Right forelimb (tissue), 1 donor: ENCODE results near the gene FAM216B.
A peak's percentile ranks its signal among the peaks of the same experiment; 100 is the strongest.
"Not testable (repeated sequence)": the region's sequence is repeated elsewhere in the genome, so short reads cannot be mapped to it uniquely, and the experiment has no call there.

Source experiments
- DNase-seq: peaks from one replicate; pipeline ENCODE4 v3.0.0-alpha.2; 2018

FAM216B gene

GRCh38 chr13:42781352-42781751 lies at the start of gene FAM216B:
Gene FAM216B (plus strand): TSS chr13:42781584. CDS start chr13:42784068, 2,484 bp downstream.
- DNase-seq: no peak

DNA sequence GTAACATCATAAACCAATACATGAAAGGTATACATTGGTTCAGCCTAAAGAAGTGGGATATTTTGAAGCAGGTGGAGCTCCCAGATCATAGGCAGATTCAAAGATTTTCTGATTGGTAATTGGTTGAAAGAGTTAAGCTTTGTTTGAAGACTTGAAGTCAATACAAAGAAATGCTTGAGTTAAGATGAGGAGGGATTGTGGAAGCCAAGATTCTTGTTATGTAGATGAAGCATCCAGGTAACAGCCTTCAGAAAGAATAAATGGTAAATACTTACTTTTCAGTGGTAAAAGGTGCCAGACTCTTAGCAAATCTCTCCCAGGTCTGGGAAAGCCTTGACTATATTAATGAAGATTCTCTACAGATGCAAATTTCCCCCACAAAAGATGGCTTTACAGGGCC lies 49.3 kb upstream of the FAM216B start:
- no peak for DNase-seq

- DNase-seq: no peak
These were observed 48.3 kb upstream of the FAM216B start for GRCh38 chr13:42733046-42733445.

DNA sequence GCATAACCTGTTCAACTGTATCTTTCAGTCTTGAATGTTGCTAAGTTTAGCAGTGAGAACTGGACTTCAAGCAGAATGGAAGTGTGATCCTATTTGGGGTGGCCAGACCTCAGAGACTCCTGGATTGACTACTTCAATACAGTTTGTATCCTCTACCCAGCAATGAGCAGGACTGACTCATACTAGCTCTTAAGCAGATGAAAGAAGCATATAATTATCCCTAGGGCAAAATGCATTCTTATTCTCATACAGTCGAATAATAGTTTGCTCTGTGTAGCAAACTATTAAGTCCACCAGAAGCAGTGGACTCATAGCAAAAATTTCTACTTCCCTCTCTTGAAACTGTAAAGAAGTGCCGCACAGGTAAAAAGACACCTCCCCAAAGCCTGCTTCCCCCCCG lies 46.4 kb upstream of the FAM216B start:
- no peak for DNase-seq

DNA sequence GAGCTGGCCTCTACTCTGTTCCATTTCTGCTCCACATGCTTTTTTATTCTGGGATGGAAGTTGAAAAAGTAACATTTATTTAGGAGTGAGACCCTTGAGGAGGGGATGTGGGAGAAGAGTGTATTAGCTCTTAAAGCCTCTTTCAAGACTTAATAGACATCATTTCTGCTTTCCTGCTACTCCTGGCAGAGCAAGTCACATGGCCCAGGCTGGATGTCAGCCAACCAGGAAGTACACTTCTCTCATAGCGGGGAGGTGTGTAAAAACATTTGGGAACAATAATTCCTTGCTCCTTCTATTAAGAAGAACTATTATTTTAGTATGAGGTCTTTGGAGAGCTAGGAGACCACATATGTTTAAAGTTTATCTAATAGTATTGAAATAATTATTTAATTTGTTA lies 40.6 kb upstream of the FAM216B start:
- peak; percentile 50 for DNase-seq

DNA sequence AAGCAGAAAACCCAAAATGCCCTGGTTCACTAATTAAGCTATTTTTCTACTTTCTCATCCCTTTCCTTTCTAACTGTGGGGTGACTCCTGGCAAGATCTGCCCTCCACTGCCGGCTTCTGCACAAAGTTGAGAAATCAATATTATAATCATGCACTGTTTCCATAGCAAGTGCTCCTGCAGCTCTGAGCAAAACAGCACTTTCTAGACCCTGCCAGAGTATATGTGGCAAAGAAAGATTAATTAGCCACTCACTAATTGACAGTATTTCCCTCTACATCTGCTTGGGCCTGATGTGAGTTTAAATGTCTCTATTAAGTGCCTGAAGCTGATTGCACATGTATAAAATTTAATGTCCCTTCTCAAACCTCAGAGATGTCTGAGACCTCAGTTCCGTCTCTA lies 39.5 kb upstream of the FAM216B start:
- no peak for DNase-seq

DNA sequence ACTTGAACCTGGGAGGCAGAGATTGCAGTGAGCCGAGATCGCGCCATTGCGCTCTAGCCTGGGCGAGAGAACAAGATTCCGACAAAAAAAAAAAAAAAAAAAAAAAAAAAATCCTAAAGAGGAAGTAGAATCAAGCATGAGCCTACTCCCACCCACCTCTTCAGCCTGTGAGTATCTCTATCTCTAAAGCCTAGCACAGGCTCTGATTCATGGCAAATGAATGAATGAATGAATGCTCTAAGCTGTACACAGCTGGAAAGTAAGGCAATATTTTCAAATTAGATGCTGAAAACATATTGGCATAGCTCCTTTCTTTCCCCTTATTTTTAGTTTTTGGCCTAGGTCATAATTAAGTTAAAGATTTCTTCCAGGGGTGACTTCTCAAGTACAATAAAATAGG lies 35.7 kb upstream of the FAM216B start:
- no peak for DNase-seq

GRCh38 chr13:42746866-42747265 lies 34.5 kb upstream of the FAM216B start:
- DNase-seq: no peak

DNA sequence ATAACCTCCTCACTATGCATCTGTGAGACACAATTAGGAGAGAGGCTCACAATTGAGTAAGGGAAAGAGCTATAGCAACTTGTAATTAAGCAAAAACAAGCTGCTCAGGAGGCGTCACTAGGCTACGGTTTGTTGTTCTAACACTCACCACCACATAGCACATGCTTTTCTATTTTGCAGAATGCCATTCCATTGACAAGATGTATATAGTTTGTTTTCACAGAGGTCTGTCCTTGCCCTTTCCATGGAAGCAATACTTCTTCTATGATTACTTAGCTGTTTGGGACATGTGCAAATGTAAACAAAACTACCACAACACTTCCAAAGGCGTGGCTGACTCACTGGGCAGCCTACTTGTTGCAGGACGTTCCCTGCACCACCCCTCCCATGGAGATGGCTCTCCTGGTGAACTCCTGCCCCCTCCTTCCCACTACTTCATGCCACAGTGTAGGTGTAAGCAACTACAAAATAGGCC lies 33.9 kb upstream of the FAM216B start:
- DNase-seq: no peak

GRCh38 chr13:42750794-42751193 lies 30.6 kb upstream of the FAM216B start:
- DNase-seq: no peak

DNA sequence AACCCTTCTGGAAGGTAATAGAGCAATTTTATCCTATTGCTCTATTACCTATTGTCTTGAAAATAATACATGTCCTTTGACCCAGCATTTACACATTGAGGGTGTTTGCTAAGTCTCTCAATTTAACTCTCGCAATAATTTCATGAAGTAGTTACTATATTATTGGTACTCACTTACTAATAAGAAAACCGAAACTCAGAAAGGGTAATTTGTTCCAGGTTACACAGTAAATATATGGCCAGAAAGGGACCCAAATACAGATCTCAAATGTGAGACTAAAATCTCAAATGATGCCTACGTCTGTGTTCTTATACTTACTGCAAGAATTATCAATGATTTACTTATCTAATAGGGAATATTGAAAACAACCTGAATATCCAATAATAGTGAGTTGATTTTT lies 29.7 kb upstream of the FAM216B start:
- DNase-seq: no peak

GRCh38 chr13:42752731-42753130 lies 28.7 kb upstream of the FAM216B start:
- no peak for DNase-seq

GRCh38 chr13:42753697-42754096 lies 27.7 kb upstream of the FAM216B start:
- DNase-seq: peak; percentile 48

DNA sequence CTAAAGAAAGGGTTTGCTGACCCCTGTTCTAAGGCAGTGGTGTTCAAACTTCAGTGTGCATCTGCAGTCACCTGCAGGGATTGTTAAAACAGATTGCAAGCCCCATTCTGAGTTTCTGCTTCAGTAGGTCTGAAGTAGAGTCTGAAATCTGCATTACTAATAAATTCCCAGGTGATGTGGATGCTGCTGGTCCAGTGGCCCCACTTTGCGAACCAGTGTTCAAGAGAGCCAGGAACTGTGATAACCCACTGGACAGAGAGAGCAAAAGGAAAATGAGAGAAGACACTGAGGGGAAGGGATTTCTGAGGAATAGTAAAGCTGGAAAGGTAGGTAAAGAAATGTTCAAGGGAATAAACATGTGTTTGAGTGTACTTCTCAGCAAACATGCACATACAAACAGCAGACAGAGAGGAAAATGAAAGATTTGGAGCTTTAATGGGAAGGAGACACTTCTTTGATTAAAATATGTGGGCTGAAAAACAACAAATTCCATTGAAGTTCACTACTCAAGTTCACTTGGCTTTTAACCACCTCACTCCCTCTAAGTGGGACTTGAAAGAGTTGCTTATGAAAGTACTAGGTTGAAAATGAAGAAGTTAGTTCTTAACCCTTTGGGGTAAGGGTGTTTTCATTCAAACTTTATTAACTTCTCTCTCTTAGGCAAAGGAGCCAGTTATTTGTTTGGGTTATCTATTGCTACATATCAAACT lies 26.4 kb upstream of the FAM216B start:
- DNase-seq: no peak

GRCh38 chr13:42757678-42758420 lies 23.5 kb upstream of the FAM216B start:
- DNase-seq: no peak

GRCh38 chr13:42758515-42758914 lies 22.9 kb upstream of the FAM216B start:
- no peak for DNase-seq

DNA sequence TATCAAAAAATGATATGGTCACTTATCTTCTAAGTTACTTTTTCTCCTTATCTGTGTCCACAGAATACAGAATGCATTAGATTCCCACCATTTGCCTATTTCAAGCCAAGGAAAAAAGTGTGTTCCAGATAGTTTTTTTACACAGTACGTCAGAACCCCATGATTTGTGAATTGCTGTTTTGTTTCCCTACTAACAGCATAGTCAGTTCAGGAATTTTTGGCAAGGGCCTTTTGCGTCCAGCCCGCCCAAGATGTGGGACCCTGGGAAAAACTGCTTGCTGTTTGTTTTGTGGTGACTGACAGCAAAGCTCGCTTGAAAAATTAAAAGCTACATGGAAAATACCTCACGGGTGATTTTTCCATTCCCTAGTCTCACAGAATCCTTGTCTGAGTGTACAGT lies 20.4 kb upstream of the FAM216B start:
- DNase-seq: no peak

GRCh38 chr13:42762251-42762650 lies 19.1 kb upstream of the FAM216B start:
- DNase-seq: no peak

DNA sequence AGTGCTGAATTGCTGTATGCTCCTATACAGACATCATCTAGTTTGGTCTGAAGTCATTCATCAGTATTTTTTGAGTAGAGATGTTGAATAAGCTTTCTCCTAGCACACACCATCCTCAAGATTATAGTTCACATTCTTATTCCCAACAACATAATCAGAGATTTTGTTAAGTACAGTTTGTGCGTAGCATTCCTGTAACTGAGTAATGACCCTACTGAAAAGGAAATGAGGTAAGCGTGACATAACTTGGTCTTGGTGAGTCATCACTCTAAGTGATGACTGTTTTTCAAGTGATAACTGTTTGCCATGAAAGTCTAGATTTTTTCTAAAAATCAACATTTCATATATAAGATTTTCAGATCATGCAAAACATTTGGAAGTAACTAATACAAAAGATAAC lies 18.5 kb upstream of the FAM216B start:
- DNase-seq: no peak

- no peak for DNase-seq
These were observed 15.4 kb upstream of the FAM216B start for GRCh38 chr13:42766016-42766415.

DNA sequence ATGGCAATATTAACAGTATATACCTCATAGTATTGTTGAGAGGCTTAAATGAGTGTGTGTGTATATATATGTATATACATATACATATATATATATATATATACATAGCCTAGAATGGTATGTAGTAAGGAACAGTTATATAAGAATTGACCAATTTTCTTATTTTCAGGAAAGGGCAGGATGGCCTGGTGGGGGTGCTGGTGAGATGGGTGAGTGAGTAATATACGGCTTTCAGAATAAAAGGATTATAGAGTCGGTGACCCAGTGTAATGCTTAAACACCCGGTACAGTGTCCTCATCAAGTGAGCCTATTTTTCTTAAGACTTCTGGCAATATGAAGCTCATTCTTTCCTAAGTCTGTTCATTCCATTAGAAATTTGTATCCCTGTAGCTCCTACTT lies 11.7 kb upstream of the FAM216B start:
- no peak for DNase-seq

GRCh38 chr13:42776558-42776957 lies 4.8 kb upstream of the FAM216B start:
- not testable (repeated sequence) for DNase-seq

DNA sequence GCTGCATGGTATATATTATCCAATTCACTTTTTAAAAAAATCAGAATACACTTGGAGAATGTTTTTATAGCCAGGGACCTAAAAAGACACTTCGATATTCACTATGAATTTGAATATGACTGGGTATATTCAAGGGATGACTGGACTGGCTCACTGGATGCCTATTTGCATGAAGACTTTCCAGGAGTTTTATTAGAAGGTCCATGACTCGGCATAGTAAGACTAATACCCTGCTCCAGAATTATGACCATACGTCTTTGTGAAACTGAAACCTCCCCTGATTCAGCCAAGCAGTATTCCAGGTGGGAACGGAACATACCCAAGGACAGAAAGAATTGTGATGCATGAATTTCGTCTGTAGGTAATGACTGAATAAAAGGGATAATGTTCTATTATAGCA lies 3.9 kb upstream of the FAM216B start:
- DNase-seq: no peak

DNA sequence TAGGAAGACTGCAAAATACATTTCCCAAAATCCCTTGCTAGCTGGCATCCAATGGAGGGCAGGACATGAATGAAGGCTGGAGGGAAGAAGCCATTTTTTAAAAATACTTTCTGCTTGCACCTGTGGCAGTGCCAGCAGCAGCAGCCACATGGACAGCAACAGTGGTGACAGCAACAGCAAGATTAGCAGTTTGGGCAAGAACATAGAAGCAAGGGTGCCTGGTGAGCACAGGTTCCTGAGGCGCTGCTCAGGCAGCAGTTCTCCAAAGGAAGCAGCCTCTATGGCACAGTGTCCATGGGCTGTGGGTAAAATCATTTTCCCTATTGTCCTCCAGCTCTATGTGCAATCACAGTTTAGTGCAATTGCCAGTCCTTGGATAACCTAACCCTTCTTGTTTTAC lies 1.3 kb upstream of the FAM216B start:
- no peak for DNase-seq

DNA sequence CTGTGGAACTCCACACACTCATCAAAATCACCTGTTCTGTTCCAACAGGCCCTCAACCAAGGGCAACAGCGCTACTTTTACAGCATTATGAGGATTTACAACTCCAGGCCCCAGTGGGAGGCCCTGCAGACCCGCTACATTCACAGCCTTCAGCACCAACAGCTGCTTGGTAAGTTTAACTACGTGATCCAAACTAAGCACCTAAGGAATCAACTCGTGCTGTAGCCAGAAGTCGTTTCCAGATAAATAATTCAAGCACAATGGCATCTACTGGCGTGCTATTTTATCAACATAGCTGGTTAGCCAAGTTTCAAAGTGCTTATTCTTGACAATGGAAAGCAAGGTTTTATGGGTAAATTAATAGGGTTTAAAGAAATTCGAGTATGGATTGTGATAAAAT lies 5.3 kb downstream of the FAM216B start:
- no peak for DNase-seq
